Stimulated activated CD4-positive, alpha-beta T cell treated with anti-CD3 and anti-CD28 coated beads, Interleukin-2, amount 100 ng/mL, for 4 hours (primary cell): ENCODE results near the gene CMTM8.

ENCODE experiments used
- DNase-seq: peaks from one replicate; pipeline ENCODE4 v3.0.0-alpha.2; 2020; ENCODE audit warnings: low read depth

CMTM8 gene

GRCh38 chr3:32280262-32280910, 41.9 kb downstream of the CMTM8 start:
- no peak for DNase-seq

GRCh38 chr3:32281570-32282106, 43.2 kb downstream of the CMTM8 start:
- DNase-seq: no peak

- DNase-seq: no peak
Measured at GRCh38 chr3:32282578-32283154, 44.2 kb downstream of the CMTM8 start.

GRCh38 chr3:32283304-32283703, 44.8 kb downstream of the CMTM8 start:
- DNase-seq: no peak

GRCh38 chr3:32284443-32285212, 46.1 kb downstream of the CMTM8 start:
- DNase-seq: no peak

- DNase-seq: no peak
Measured at GRCh38 chr3:32285891-32286290, 47.4 kb downstream of the CMTM8 start.

GRCh38 chr3:32288819-32289218, 50.3 kb downstream of the CMTM8 start:
- DNase-seq: no peak

GRCh38 chr3:32290619-32291018, 52.1 kb downstream of the CMTM8 start:
- DNase-seq: no peak

GRCh38 chr3:32292085-32292796, 53.8 kb downstream of the CMTM8 start:
- DNase-seq: no peak

GRCh38 chr3:32293903-32294302, 55.4 kb downstream of the CMTM8 start:
- no peak for DNase-seq

- peak; percentile 31 for DNase-seq
Measured at GRCh38 chr3:32296251-32297204, 58.0 kb downstream of the CMTM8 start.

GRCh38 chr3:32297366-32297765, 58.9 kb downstream of the CMTM8 start:
- peak; percentile 45 for DNase-seq

GRCh38 chr3:32301426-32301825, 62.9 kb downstream of the CMTM8 start:
- DNase-seq: no peak

GRCh38 chr3:32302601-32303398, 64.3 kb downstream of the CMTM8 start:
- DNase-seq: no peak

- no peak for DNase-seq
Measured at GRCh38 chr3:32303399-32303747, 64.9 kb downstream of the CMTM8 start.

GRCh38 chr3:32303977-32304881, 65.7 kb downstream of the CMTM8 start:
- DNase-seq: no peak

GRCh38 chr3:32305361-32305876, 66.9 kb downstream of the CMTM8 start:
- no peak for DNase-seq

- no peak for DNase-seq
Measured at GRCh38 chr3:32306072-32306471, 67.6 kb downstream of the CMTM8 start.

- DNase-seq: no peak
Measured at GRCh38 chr3:32307591-32307990, 69.1 kb downstream of the CMTM8 start.
